ENCODE results near the gene INCA1. TPM values are rescaled to one million over a fixed set of nuclear protein-coding genes. Genes with fewer than 3 reads are reported as not detected.

Gene INCA1
- polyA plus RNA-seq, 1 donor from 2014 or later: 0.38 TPM

GRCh38 chr17:5011928-5012327, 14.6 kb upstream of the INCA1 start:
- H3K9me2 ChIP-seq (ENCODE audit: insufficient read depth, low read length): no peaks in the 10 kb centered on the region
- H3K27ac ChIP-seq (ENCODE audit: low read length): no peak overlapping the region
- H3K4me3 ChIP-seq (ENCODE audit: low read length): no peak overlapping the region
- H3K9me3 ChIP-seq (ENCODE audit: low read length): no peaks in the 10 kb centered on the region
- H3F3A ChIP-seq (ENCODE audit: insufficient read depth, low read length, poor library complexity, severe bottlenecking): no peaks in the 10 kb centered on the region
- TF ChIP-seq EP300 (conservative IDR thresholded peaks at IDR 0.05; ENCODE audit: poor library complexity, severe bottlenecking) (no peak), CTCF (IDR thresholded peaks at IDR 0.05; ENCODE audit: poor library complexity, severe bottlenecking) (no peak), TAF1 (IDR thresholded peaks at IDR 0.05; ENCODE audit: low read depth) (no peak), SMC3 (conservative IDR thresholded peaks at IDR 0.05; ENCODE audit: poor library complexity) (no peak), MXI1 (conservative IDR thresholded peaks at IDR 0.05; ENCODE audit: poor library complexity, severe bottlenecking) (no peak), RAD21 (conservative IDR thresholded peaks at IDR 0.05) (no peak), EZH2 (IDR thresholded peaks at IDR 0.05; ENCODE audit: borderline replicate concordance, insufficient read depth, low read length, poor library complexity, severe bottlenecking) (no peak), POLR2AphosphoS5 (IDR thresholded peaks at IDR 0.05) (no peak)
- no peaks in the 10 kb centered on the region for H4K20me1 ChIP-seq (ENCODE audit: insufficient read depth)
- no peaks in the 10 kb centered on the region for H3K36me3 ChIP-seq (ENCODE audit: insufficient read depth, low read length)
- H3K9ac ChIP-seq (ENCODE audit: low read length): no peak overlapping the region
- H3K4me2 ChIP-seq (ENCODE audit: low read length): no peak overlapping the region
- H3K79me2 ChIP-seq (replicated peaks; ENCODE audit: insufficient read depth, low read length): no peaks in the 10 kb centered on the region
- H2AFZ ChIP-seq (ENCODE audit: low read depth, low read length): no peak overlapping the region
- H3K27me3 ChIP-seq (ENCODE audit: insufficient read depth, low read depth, low read length): no peaks in the 10 kb centered on the region

- H3K4me3 ChIP-seq (ENCODE audit: low read length): no peak overlapping the region
- H3K27ac ChIP-seq (ENCODE audit: low read length): no peak overlapping the region
- H3K79me2 ChIP-seq (replicated peaks; ENCODE audit: insufficient read depth, low read length): peaks cover 14% of the 10 kb centered on the region
- H3K36me3 ChIP-seq (ENCODE audit: insufficient read depth, low read length): no peaks in the 10 kb centered on the region
- no peaks in the 10 kb centered on the region for H4K20me1 ChIP-seq (ENCODE audit: insufficient read depth)
- H3K9ac ChIP-seq (ENCODE audit: low read length): no peak overlapping the region
- H3K4me2 ChIP-seq (ENCODE audit: low read length): no peak overlapping the region
- H2AFZ ChIP-seq (ENCODE audit: low read depth, low read length): no peak overlapping the region
- H3F3A ChIP-seq (ENCODE audit: insufficient read depth, low read length, poor library complexity, severe bottlenecking): no peaks in the 10 kb centered on the region
- no peaks in the 10 kb centered on the region for H3K27me3 ChIP-seq (ENCODE audit: insufficient read depth, low read depth, low read length)
- H3K9me2 ChIP-seq (ENCODE audit: insufficient read depth, low read length): no peaks in the 10 kb centered on the region
- no peak for TF ChIP-seq RAD21 (conservative IDR thresholded peaks at IDR 0.05)
- TF ChIP-seq MXI1 (conservative IDR thresholded peaks at IDR 0.05; ENCODE audit: poor library complexity, severe bottlenecking): no peak
- TF ChIP-seq REST (IDR thresholded peaks at IDR 0.05; ENCODE audit: borderline replicate concordance): no peak
- no peak for TF ChIP-seq EZH2 (IDR thresholded peaks at IDR 0.05; ENCODE audit: borderline replicate concordance, insufficient read depth, low read length, poor library complexity, severe bottlenecking)
- no peak for TF ChIP-seq CTCF (IDR thresholded peaks at IDR 0.05; ENCODE audit: poor library complexity, severe bottlenecking)
- TF ChIP-seq EP300 (conservative IDR thresholded peaks at IDR 0.05; ENCODE audit: poor library complexity, severe bottlenecking): no peak
- no peak for TF ChIP-seq TAF1 (IDR thresholded peaks at IDR 0.05; ENCODE audit: low read depth)
- no peak for TF ChIP-seq POLR2AphosphoS5 (IDR thresholded peaks at IDR 0.05)
- TF ChIP-seq SMC3 (conservative IDR thresholded peaks at IDR 0.05; ENCODE audit: poor library complexity): no peak
- H3K9me3 ChIP-seq (ENCODE audit: low read length): no peaks in the 10 kb centered on the region
Observed at GRCh38 chr17:5003214-5003867, 6.0 kb upstream of the INCA1 start.

All from neural cell (in vitro differentiated cells).